ENCODE measurements around the gene ZSWIM1. TPM values are rescaled to one million over a fixed set of nuclear protein-coding genes. Genes with fewer than 3 reads are reported as not detected.
A peak's percentile ranks its signal among the peaks of the same experiment; 100 is the strongest.

Gene ZSWIM1
- total and polyA plus RNA-seq, 9 donors: 4.8 to 15.2 (median 11.5) TPM

- 33 to 89% (median 63%) methylated on average over 1 of the region's 1 CpG for WGBS, 3 donors
- DNase-seq: peak in 1 of 5 donors; percentile 2
- Histone ChIP-seq H3K9me3 (no peaks in the 10 kb centered on the region), H3K4me3 (no peak overlapping the region), H3K27me3 (no peaks in the 10 kb centered on the region), H3K36me3 (no peaks in the 10 kb centered on the region), H3K4me1 (ENCODE audit: insufficient read depth) (peaks cover 4% of the 10 kb centered on the region), H3K27ac (no peak overlapping the region)
- TF ChIP-seq EP300 (IDR thresholded peaks at IDR 0.05) (no peak), CTCF (IDR thresholded peaks at IDR 0.05) (no peak), POLR2A (IDR thresholded peaks at IDR 0.05) (no peak)
- intact Hi-C loops (cut with DNase I): no loop called here
These were observed 30.1 kb upstream of the ZSWIM1 start for GRCh38 chr20:45850926-45851325.

GRCh38 chr20:45851501-45851900 lies 29.5 kb upstream of the ZSWIM1 start:
- Histone ChIP-seq H3K27me3 (no peaks in the 10 kb centered on the region), H3K4me1 (ENCODE audit: insufficient read depth) (peaks cover 8% of the 10 kb centered on the region), H3K36me3 (no peaks in the 10 kb centered on the region), H3K9me3 (no peaks in the 10 kb centered on the region), H3K27ac (no peak overlapping the region), H3K4me3 (no peak overlapping the region)
- intact Hi-C loops (cut with DNase I): no loop called here
- no peak for DNase-seq
- TF ChIP-seq EP300 (IDR thresholded peaks at IDR 0.05) (no peak), CTCF (IDR thresholded peaks at IDR 0.05) (no peak), POLR2A (IDR thresholded peaks at IDR 0.05) (no peak)

GRCh38 chr20:45852326-45852725 lies 28.7 kb upstream of the ZSWIM1 start:
- Histone ChIP-seq H3K4me1 (ENCODE audit: insufficient read depth) (peaks cover 8% of the 10 kb centered on the region), H3K27me3 (no peaks in the 10 kb centered on the region), H3K9me3 (no peaks in the 10 kb centered on the region), H3K27ac (no peak overlapping the region), H3K4me3 (no peak overlapping the region), H3K36me3 (no peaks in the 10 kb centered on the region)
- peak in 1 of 5 donors; percentile 2 for DNase-seq
- intact Hi-C loops (cut with DNase I): no loop called here
- WGBS, 3 donors: 94 to 99% (median 94%) methylated on average over 6 of the region's 6 CpGs
- TF ChIP-seq POLR2A (IDR thresholded peaks at IDR 0.05) (no peak), CTCF (IDR thresholded peaks at IDR 0.05) (no peak), EP300 (IDR thresholded peaks at IDR 0.05) (no peak)

GRCh38 chr20:45853484-45853883 lies 27.5 kb upstream of the ZSWIM1 start:
- TF ChIP-seq CTCF (IDR thresholded peaks at IDR 0.05) (no peak), POLR2A (IDR thresholded peaks at IDR 0.05) (no peak), EP300 (IDR thresholded peaks at IDR 0.05) (no peak)
- Histone ChIP-seq H3K36me3 (no peaks in the 10 kb centered on the region), H3K9me3 (no peaks in the 10 kb centered on the region), H3K27ac (no peak overlapping the region), H3K4me3 (no peak overlapping the region), H3K27me3 (no peaks in the 10 kb centered on the region), H3K4me1 (ENCODE audit: insufficient read depth) (peaks cover 10% of the 10 kb centered on the region)
- DNase-seq: no peak
- intact Hi-C loops (cut with DNase I): no loop called here
- 78 to 84% (median 80%) methylated on average over 2 of the region's 2 CpGs for WGBS, 3 donors
